ENCODE results near the gene STRA8.
"Not testable (repeated sequence)": the region's sequence is repeated elsewhere in the genome, so short reads cannot be mapped to it uniquely, and the experiment has no call there.

The STRA8 gene

GRCh38 chr7:135206941-135207391 is 26.7 kb upstream of the STRA8 start:
- DNase-seq = no peak

DNA sequence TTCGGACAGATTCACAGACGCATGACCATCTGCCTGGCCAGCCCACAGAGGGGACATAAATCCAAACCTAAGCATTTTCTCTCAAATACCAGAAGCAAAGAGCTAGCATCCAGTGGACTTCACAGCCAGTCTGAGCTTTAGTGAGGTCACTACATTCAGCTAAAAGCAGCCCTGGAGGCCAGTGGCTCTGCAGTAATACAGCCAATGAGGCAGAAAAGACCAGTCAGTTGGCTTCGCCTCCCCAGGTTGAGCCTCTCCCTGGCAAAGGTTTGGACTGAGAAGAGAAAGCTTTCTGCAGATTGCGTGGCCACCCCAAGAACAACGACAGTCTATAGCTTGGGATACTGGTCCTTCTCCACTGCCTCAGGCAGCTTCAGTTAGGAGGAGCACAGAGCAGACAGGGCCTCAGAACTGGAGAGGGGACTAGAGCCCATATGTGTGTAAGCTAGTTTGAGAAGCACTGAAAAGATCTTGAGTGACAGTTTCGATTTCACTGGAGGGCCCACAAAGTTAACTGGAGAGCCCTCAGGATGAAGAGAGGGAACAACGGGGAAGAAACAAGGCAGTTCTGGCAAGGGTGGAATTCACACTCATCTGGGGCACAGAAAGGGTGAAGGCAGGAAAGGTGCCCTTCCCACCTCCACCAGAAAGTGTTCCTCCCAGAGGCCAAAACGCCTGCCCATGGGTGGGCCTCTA is 26.1 kb upstream of the STRA8 start:
- DNase-seq = no peak

GRCh38 chr7:135208102-135208793 is 25.4 kb upstream of the STRA8 start:
- no peak for DNase-seq

DNA sequence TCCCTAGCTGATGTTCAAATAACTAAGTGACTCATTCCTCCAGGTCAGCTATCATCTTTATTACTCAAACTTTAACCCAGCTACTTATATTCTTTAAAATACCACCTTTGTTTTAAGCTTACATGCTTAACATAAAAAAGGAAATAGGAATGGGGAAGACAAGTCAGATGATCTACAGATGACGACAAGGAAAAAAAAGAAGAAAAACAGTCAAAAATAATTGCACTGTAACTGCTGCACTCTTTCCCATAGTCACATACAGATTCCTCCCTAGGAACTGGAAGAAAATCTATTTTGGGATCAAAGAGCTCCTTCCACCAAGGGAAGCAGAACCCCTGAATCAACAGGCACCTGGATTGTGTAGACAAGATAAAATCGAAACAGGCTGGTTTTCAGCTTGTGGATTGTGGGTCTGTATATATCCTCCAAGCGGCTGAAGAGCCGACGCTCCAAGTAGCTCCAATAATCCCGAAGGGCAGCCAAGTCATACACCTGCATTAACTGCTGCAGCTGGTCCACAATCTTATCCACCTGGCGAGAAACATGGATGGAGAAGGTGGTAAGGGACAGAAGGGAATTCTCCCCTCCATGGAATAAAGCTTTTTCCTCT is 24.3 kb upstream of the STRA8 start:
- DNase-seq = no peak

GRCh38 chr7:135210888-135211178 is 22.8 kb upstream of the STRA8 start:
- no peak for DNase-seq

- DNase-seq = peak; percentile 89
Measured at GRCh38 chr7:135211179-135211945, 22.3 kb upstream of the STRA8 start, which contains the start of gene WDR91. TSS of gene WDR91 (minus strand) at chr7:135211526. CDS start at chr7:135211502, 24 bp downstream.

DNA sequence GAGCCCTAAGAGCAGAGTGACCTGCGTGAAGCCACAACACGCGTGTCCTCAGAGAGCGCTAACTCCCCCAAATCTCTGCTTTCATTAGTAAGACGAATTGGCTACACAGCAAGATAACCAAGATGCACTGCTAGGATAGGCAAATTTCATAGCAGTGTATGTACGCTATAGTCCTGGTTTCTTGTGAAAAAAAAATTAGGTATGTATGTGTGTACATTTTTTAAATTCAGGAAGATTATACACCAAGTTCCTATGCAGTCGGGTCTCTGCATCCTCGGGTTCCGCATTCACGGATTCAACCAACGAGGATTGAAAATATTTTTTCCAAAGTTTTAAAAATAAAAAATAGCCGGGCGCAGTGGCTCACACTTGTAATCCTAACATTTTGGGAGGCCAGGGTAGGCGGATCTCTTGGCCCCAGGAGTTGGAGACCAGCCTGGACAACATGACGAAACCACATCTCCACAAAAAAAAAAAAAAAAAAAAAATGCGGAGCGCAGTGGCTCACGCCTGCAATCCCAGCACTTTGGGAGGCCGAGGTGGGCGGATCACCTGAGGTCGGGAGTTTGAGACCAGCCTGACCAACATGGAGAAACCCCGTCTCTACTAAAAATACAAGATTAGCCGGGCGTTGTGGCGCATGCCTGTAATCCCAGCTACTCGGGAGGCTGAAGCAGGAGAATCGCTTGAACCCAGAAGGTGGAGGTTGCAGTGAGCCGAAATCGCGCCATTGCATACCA is 21.5 kb upstream of the STRA8 start:
- not testable (repeated sequence) for DNase-seq

DNA sequence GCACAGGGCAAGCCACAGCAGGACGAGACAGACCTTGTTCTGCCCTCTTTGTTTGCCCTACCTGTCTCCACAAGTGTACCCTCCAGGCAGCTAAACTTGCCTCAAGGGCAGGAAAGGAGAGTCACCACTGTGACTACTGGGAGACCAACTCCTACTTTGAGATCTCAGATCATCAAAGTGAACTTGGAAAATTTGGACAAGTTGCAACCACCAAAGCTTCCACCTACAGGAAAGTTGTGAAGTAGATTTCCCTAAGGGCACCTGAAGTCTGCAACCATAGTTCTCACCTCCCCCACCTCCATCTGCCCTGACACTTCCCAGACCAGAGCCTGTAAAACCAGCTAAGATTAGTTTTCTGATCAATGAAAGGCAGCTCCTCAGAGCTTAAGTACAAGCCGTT is 19.8 kb upstream of the STRA8 start:
- DNase-seq = no peak

DNA sequence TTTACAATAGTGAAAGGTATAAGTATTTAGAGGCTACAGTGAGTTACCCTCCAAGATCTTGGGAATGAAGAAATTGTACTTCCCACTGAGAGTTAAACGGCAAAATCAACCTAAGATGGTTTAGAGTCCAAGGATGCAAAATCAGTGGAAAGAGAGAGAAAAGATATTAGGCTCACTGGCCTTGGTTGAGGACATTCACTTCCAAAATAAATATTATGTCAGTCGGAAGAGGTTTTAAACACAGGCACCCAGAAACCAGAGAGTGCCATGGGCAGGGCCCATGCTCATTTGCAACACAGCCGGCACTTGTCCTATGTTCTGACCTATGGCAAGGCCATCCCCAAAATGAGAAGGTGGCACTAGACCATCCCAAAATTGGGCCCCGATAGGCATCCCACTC is 18.5 kb upstream of the STRA8 start:
- DNase-seq = no peak

- DNase-seq = no peak
Measured at GRCh38 chr7:135215698-135216097, 17.9 kb upstream of the STRA8 start.

GRCh38 chr7:135217645-135218509 is 15.8 kb upstream of the STRA8 start:
- DNase-seq = no peak

- no peak for DNase-seq
Measured at GRCh38 chr7:135224027-135224426, 9.6 kb upstream of the STRA8 start.

- no peak for DNase-seq
Measured at GRCh38 chr7:135231686-135232085, 2.0 kb upstream of the STRA8 start.

GRCh38 chr7:135232087-135232486 is 1.6 kb upstream of the STRA8 start:
- DNase-seq = no peak

DNA sequence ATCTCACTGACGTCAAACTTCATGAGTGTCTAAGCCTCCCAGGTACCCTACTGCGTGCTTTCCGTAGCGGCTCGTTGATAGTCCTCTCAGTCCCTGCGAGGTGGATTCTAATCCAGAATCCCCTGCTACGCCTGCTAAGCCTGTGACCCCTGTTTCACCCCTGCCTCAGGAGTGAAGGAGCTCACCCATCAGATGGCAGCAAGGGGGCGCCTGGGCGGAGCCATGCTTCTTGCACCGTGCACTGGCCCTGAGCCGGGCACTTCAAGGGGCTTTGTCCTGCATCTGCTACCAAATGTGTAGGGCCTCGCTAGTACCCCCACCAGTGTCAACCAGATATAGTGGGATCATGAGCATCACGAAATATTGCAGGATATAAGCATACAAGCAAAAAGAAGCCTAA is 918 bp upstream of the STRA8 start:
- DNase-seq = no peak

DNA sequence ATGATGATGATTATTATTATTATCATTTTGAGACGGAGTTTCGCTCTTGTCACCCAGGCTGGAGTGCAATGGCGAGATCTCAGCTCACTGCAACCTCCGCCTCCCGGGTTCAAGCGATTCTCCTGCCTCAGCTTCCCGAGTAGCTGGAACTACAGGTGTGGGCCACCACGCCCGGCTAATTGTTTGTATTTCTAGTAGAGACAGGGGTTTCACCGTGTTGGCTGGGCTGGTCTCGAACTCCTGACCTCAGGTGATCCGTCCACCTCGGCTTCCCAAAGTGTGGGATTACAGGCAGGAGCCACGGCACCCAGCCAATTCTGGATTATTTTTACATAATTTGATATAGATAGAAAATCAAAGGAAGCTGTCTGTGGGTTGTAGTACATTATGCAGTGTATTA is 457 bp downstream of the STRA8 start:
- DNase-seq = not testable (repeated sequence)

- DNase-seq = no peak
Measured at GRCh38 chr7:135234727-135235126, 1.1 kb downstream of the STRA8 start.

DNA sequence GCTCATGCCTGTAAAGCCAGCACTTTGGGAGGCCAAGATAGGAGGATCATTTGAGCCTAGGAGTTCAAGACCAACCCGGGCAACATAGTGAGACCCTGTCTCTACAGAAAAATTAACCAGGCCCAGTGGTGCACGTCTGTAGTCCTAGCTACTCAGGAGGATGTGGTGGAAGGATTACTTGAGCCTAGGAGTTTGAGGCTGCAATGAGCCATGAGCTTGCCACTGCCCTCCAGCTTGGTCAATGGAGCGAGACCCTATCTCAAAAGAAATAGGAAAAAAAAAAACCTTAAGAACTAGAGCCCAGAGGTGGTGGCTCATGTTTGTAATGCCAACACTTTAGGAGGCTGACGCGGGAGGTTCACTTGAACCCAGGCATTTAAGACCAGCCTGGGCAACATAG is 2.2 kb downstream of the STRA8 start:
- no peak for DNase-seq

GRCh38 chr7:135236727-135237126 is 3.1 kb downstream of the STRA8 start:
- DNase-seq = no peak

DNA sequence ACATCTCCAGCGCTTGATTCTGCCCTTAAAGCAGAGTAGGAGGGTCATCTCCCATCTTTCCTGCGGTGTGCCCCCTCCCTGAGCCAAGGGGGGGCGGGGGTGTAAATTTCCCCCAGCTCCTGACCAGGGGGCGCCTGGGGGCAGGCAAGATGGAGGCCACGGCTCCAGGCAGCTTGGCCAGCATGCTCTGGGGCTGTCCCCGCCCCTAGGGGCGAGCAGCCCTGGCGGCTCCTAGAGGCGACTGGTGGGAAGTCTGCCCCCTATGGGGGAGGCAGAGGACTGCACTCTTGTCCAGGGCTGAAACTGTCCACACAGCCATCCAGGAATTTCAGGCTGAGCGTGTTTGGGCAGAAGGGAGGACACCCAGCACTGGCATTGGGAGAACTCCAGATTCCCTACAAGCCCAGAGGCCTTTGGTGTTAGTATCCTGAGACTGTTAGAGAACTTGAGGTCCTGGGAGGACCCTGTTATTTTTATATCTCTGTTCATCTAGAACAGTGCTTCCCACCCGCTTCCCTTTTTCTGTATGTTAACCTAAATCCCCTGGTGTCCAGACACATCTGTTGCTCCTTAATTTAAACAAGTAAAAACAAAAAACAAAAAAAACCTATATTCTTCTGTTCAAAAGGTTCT is 4.6 kb downstream of the STRA8 start:
- DNase-seq = no peak

GRCh38 chr7:135239263-135239662 is 5.6 kb downstream of the STRA8 start:
- DNase-seq = no peak
